NAMALWA (cell line): ENCODE measurements around the gene ALDH3B1.

Source experiments
- DNase-seq: peaks from one replicate; pipeline ENCODE4 v3.0.0-alpha.2; 2015; ENCODE audit warnings: low spot score

Gene ALDH3B1

DNA sequence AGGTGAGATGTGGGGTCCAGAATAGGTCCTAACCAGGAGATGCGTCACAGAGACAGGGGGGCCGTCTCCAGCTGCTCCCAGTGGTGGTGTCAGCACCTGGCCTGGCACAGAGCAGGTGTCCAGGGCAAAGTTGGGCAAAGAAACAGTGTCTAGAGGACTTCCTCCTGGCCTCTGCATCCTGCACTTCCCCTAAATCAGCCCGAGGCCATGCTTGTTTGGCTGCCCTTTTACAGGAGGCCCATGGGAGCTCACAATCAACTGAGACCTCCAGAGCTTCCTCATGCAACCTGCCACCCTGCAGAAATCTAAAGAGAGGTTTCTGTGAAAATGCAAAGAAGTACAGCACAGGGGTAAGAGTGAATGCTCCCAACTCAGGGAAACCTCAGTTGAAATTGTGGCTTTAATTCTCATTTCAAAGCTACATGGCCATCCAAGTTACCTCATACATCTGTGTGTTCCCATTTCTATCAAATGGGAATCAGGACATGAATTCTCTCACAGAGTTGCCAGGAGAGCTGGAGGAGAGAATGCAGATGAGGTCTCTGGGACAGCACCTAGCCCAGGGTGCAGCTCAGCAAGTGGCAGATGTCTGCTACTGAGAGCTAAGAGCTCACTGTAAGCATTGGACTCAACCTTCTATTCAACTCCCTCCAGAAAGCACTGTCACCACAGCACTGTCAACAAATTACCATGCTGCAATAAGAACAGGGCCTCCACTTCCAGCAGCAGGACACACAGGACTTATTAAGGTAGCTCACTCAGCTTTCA lies 61.3 kb downstream of the ALDH3B1 start:
- no peak for DNase-seq

DNA sequence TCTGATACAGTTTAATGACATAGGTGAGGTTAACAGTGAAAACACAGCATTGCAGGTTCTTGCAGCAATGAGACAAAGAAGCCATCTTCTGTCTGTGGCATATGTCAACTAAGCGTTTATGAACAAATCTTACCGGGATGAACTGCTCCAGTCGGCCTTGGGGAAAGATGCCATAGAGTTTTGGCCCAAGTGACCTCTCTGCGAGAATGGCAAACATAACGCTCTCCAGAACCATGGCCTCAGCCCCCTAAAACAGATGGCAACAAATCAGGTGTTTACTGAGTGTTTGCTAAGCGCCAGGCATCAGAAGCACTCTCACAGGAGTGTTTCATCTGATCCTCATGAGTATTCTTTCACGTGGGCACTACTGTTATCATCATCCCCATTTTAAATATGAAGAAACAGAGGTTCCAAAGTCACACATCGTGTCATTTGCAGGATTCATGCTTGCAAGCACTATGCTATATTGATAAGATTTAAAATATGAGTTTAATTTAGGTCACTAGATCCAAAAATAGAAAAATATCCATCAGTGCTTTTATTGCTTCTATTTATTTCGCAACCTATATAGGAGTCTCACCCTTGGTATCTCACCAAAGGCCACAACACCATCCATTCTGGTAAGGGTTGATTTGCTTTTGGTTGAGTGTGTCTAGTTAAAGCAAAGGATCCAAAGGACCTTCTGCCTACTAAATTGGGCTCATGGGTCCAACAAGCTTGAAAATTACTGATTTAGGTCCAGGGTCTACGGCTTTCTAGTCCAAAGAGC lies 64.6 kb downstream of the ALDH3B1 start:
- no peak for DNase-seq

DNA sequence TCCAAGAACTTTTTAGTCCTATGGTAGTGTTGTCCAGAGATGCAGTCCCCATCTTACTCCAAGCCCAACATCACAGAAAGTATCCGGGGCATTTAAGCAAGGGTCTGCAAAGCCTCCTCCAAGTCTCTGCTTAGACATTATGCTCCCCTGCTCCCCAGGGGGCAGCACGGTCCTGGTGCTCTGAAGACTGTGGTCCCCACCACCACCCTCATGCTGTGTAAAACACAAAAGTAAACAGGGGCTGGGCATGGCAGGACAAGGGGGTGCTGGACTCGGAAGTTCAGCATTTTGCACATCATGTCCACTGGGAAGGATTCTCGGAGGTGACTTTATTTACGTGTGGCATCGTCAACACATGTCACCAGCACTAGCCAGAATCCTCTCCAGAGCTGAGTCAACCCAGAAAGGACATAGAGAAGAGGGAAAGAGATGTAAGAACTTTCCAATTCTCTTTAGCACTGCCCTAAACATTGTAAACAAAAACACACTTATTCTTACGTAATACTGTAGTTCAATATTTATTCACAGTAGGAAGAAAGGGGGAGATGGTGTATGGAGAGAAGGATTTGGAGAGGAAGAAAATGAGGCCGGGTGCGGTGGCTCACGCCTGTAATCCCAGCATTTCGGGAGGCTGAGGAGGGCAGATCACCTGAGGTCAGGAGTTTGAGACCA lies 66.4 kb downstream of the ALDH3B1 start:
- peak; percentile 40 for DNase-seq

DNA sequence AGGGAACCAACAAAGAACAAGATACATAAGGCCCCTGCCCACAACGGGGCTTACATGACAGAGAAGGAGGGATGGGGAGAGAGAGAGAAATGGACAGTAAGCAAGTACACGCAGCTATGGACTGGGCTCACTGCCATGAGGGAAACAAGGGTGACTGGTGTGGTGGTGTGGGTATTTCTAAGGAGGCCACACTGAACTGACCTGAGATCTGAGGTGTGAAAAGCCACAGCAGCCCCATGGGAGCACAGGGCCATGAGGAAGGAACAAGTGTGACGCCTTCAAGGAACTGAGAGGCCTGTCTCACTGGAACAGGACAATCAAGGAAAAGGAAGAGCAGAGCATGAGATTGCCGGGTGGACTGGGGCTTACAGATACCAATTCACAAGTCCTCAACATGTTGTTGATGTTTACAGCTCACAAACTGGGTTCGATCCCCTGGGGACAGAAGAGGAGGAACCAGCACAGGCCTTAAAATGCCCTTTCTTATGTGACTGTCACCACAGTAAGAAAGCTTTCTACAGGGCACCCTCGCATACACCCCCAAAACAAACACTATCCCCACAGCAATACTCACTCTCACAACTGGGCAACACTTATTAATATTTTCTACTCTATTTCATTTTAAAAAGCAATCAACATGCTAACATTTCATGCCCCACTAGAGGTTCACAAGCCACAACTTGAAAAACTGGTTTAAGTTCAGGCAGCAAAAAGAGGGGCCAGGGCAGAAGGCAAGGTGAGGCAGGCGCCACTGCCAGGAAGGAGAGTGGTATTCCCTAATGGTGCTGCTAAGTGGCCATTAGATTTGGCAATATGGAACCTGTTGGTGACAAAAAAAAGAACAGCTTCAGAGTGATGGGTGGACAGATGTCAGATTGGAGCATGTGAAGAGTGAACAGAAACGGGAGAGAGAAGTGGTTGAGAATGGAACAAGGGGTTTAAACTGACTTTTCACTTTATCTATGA lies 67.8 kb downstream of the ALDH3B1 start:
- no peak for DNase-seq
